Tibial artery (tissue), 4 donors: Measurements from ENCODE around the gene MAST4.

Experiments
- DNase-seq, 2 donors: peaks; one replicate each; pipeline ENCODE4 v3.0.0-alpha.2; 2019
- H3K27ac ChIP-seq, 2 donors: fragments of 200-600 bp; sonication (generic) in 1 of 2; 1 replicate in 1 of 2; 2 replicates in 1 of 2; pipeline ENCODE4 v1.5.1; 2018 to 2019; ENCODE audit warnings: mild to moderate bottlenecking in 1 of 2
- H3K27me3 ChIP-seq, 2 donors: fragments of 200-600 bp; sonication (generic) in 1 of 2; one replicate each; pipeline versions ENCODE4 v1.5.1 to v1.6.0; 2016 to 2019
- H3K36me3 ChIP-seq, 3 donors: fragments of 200-600 bp; sonication (generic) in 2 of 3; one replicate each; pipeline ENCODE4 v1.5.1; 2016 to 2019; ENCODE audit warnings: mild to moderate bottlenecking in 2 of 3
- H3K4me1 ChIP-seq, 4 donors: fragments of 200-600 bp; sonication (generic) in 2 of 4; 1 replicate in 3 of 4; 2 replicates in 1 of 4; pipeline ENCODE4 v1.5.1; 2016 to 2019
- H3K4me3 ChIP-seq, 2 donors: fragments of 200-600 bp; sonication (generic) in 1 of 2; 1 replicate in 1 of 2; 2 replicates in 1 of 2; pipeline ENCODE4 v1.5.1; 2018 to 2019; ENCODE audit warnings: mild to moderate bottlenecking in 2 of 2
- H3K9me3 ChIP-seq, 3 donors: fragments of 200-600 bp; sonication (generic) in 1 of 3; one replicate each; pipeline ENCODE4 v1.5.1; 2016 to 2019
- CTCF ChIP-seq, 2 experiments: fragments of 200-600 bp in 1 of 2; fragments of 450-650 bp in 1 of 2; IDR thresholded peaks; one replicate each; pipeline ENCODE4 v1.5.1; 2017 to 2019; ENCODE audit warnings: antibody characterized with exemption in 2 of 2, mild to moderate bottlenecking in 1 of 2, moderate library complexity in 1 of 2
- intact Hi-C: fragments of 100-400 bp; cut with DNase I; formaldehyde crosslinking; loops from one replicate; pipeline ENCODE4 v1.15.0; 2023; ENCODE audit warnings: low total_unique reads

Gene MAST4

GRCh38 chr5:66824476-66824875, 228.3 kb downstream of the MAST4 start:
- no peaks in the 10 kb centered on the region for H3K36me3 ChIP-seq
- no peak for DNase-seq
- H3K4me1 ChIP-seq: peaks cover 0 to 13% (median 7%) of the 10 kb centered on the region in 4 donors
- no peaks in the 10 kb centered on the region for H3K27me3 ChIP-seq
- H3K4me3 ChIP-seq: no peak overlapping the region
- intact Hi-C loops: no loop called here
- H3K9me3 ChIP-seq: no peaks in the 10 kb centered on the region
- no peak overlapping the region for H3K27ac ChIP-seq
- TF ChIP-seq CTCF (IDR thresholded peaks at IDR 0.05): no peak

DNA sequence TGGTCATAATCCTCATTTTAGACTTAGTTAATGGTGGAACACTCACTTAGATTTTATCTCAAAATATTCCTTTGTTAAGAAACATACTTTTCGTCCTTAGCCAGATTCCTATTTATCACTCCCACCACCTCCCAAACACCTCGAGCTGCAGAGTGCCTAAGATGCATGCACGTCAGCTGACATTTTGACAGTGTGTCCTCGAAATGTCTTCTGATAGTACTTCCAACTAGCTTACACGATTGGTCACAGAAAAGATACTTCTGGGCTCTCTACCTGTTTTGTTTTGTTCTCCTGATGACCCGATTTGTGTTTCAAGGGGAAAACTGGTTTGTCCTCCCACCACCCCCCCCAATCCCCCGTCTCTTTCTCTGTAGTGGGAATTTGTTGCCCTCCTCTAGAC, 230.1 kb downstream of the MAST4 start:
- no peaks in the 10 kb centered on the region for H3K36me3 ChIP-seq
- no peak overlapping the region for H3K27ac ChIP-seq
- intact Hi-C loops: no loop called here
- H3K9me3 ChIP-seq: no peaks in the 10 kb centered on the region
- no peak overlapping the region for H3K4me3 ChIP-seq
- H3K27me3 ChIP-seq: no peaks in the 10 kb centered on the region
- no peak for DNase-seq
- H3K4me1 ChIP-seq: peaks cover 0 to 17% (median 8%) of the 10 kb centered on the region in 4 donors
- TF ChIP-seq CTCF (IDR thresholded peaks at IDR 0.05): no peak

- no peaks in the 10 kb centered on the region for H3K27me3 ChIP-seq
- peaks cover 0 to 17% (median 8%) of the 10 kb centered on the region in 4 donors for H3K4me1 ChIP-seq
- H3K36me3 ChIP-seq: no peaks in the 10 kb centered on the region
- DNase-seq: no peak
- TF ChIP-seq CTCF (IDR thresholded peaks at IDR 0.05): no peak
- no peak overlapping the region for H3K4me3 ChIP-seq
- no peaks in the 10 kb centered on the region for H3K9me3 ChIP-seq
- H3K27ac ChIP-seq: no peak overlapping the region
- intact Hi-C loops: no loop called here
Measured at GRCh38 chr5:66826696-66827095, 230.5 kb downstream of the MAST4 start.

DNA sequence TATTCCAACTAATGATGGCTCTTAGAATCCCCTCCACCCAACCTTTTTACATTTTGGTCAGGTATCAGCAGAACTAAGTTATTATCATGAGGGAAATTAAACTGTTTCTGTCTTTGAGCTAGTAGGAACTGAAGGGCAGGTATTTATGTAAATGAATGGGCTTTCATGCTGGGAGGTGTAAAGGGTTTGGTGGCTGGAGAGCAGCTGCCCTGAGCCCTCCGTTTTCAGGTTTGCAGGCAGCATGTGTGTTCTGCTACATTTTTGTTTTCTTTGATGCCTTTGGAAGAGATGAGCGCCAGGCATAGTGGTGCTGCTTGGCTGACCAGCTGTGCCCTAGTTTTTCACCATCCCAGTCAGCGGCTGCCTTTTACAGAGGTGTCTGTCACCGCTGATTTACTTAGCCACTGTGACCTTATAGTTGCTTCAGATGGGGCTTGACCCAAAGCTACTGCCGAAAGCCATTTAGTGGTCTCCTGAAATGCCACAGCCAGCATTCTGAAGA, 231.9 kb downstream of the MAST4 start:
- H3K36me3 ChIP-seq: no peaks in the 10 kb centered on the region
- intact Hi-C loops: no loop called here
- TF ChIP-seq CTCF (IDR thresholded peaks at IDR 0.05): no peak
- H3K4me1 ChIP-seq: peaks cover 0 to 17% (median 8%) of the 10 kb centered on the region in 4 donors
- DNase-seq: no peak
- no peaks in the 10 kb centered on the region for H3K9me3 ChIP-seq
- no peak overlapping the region for H3K27ac ChIP-seq
- peak overlapping the region; percentile 37 to 52 for H3K4me3 ChIP-seq
- peaks cover 0 to 6% of the 10 kb centered on the region in 2 donors for H3K27me3 ChIP-seq

DNA sequence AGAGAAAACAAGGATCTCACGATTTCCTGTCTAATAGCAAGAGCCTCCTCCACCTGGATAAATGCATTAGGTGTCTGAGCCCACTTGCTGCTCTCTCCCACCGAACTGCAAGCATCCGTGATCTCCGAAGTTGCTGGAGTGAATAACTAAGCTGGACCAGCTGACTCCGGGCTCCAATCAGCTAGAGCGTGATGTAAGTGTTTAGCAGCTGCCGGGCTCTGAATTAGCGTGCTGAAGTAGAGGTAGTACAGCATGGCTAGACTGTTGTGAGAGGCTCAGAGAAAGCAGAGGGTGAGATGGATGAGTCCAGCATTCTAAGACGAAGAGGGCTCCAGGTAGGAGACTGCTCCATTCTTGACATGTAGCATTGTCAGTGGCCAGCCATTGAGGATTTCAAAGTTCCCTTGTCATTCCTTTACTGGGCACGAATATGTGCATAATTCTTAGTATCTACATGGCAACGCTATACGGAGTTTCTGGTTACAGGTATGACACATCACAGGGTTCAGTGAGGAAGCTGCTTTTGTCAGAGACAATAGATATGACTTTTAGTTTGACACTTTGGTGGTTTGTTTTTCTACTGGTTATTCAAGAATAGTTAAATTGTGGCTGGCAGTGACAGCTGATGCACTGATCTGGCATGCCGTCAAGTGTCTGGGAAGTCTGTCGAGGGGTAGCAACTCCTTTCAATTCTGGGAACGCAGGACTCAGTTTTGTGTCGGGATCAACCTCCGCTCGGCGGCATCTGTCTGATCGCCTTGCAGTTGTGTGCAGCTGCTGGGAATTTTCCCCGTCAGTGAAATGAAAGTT, 232.6 kb downstream of the MAST4 start:
- peak in 1 of 2 donors; percentile 71 for DNase-seq
- Histone ChIP-seq H3K27ac (no peak overlapping the region), H3K27me3 (peaks cover 0 to 6% of the 10 kb centered on the region in 2 donors), H3K4me3 (peak overlapping the region; percentile 37 to 52), H3K36me3 (no peaks in the 10 kb centered on the region), H3K9me3 (no peaks in the 10 kb centered on the region), H3K4me1 (peaks cover 0 to 17% (median 8%) of the 10 kb centered on the region in 4 donors)
- no peak for TF ChIP-seq CTCF (IDR thresholded peaks at IDR 0.05)
- intact Hi-C loops: no loop called here
